ENCODE data around the gene TBX1.

TBX1 gene

GRCh38 chr22:19759427-19760057 lies 1.0 kb upstream of the TBX1 start:
- Histone ChIP-seq H3K14ac (ENCODE audit: low read length) (no peak overlapping the region), H3K36me3 (ENCODE audit: control insufficient read depth in 1 of 2, insufficient read depth in 2 of 2, low read length in 2 of 2) (no peaks in the 10 kb centered on the region), H2AK5ac (ENCODE audit: low read length) (no peak overlapping the region), H3K4ac (ENCODE audit: low read depth, low read length) (no peak overlapping the region), H3K27ac (ENCODE audit: low read depth, low read length) (no peak overlapping the region), H3K9me3 (ENCODE audit: insufficient read depth, low read depth, low read length) (peaks cover 20% of the 10 kb centered on the region), H3K79me1 (ENCODE audit: low read length) (no peaks in the 10 kb centered on the region), H3K27me3 (ENCODE audit: insufficient read depth, low read length) (peaks cover 93% of the 10 kb centered on the region), H3K23ac (ENCODE audit: low read length) (no peak overlapping the region), H4K12ac (ENCODE audit: low read depth, low read length) (no peak overlapping the region), H3K4me2 (ENCODE audit: low read length) (no peak overlapping the region), H2BK5ac (ENCODE audit: low read depth, low read length, poor library complexity) (no peak overlapping the region), H2AFZ (ENCODE audit: insufficient read depth, low read length, poor library complexity) (no peak overlapping the region), H3K79me2 (ENCODE audit: control insufficient read depth, insufficient read depth, low read length, poor library complexity) (no peaks in the 10 kb centered on the region), H2BK120ac (ENCODE audit: insufficient read depth, low read length, poor library complexity) (no peak overlapping the region), H3K18ac (ENCODE audit: low read length) (no peak overlapping the region), H2BK12ac (ENCODE audit: low read length) (no peak overlapping the region), H4K8ac (ENCODE audit: low read depth, low read length) (no peak overlapping the region), H3K4me1 (ENCODE audit: control insufficient read depth in 1 of 2, insufficient read depth in 2 of 2, low read length in 2 of 2) (peaks cover 3 to 6% of the 10 kb centered on the region in 2 experiments), H4K91ac (ENCODE audit: low read depth, low read length) (no peak overlapping the region), H3K4me3 (ENCODE audit: low read depth, low read length) (no peak overlapping the region), H3K9ac (ENCODE audit: low read length) (no peak overlapping the region)
- no CpG with 5 or more reads among the region's 43 CpGs for WGBS (ENCODE audit: extremely low coverage, insufficient coverage, insufficient read length)
- no peak for DNase-seq

- no peak overlapping the region for H3K4me3 ChIP-seq (ENCODE audit: low read depth, low read length)
- no peak overlapping the region for H3K14ac ChIP-seq (ENCODE audit: low read length)
- H2AK5ac ChIP-seq (ENCODE audit: low read length): no peak overlapping the region
- H3K18ac ChIP-seq (ENCODE audit: low read length): no peak overlapping the region
- no peak overlapping the region for H4K12ac ChIP-seq (ENCODE audit: low read depth, low read length)
- H3K9ac ChIP-seq (ENCODE audit: low read length): no peak overlapping the region
- H3K4me2 ChIP-seq (ENCODE audit: low read length): peak overlapping the region; percentile 50
- H3K79me2 ChIP-seq (ENCODE audit: control insufficient read depth, insufficient read depth, low read length, poor library complexity): no peaks in the 10 kb centered on the region
- H4K91ac ChIP-seq (ENCODE audit: low read depth, low read length): no peak overlapping the region
- H2BK12ac ChIP-seq (ENCODE audit: low read length): no peak overlapping the region
- H3K36me3 ChIP-seq (ENCODE audit: control insufficient read depth in 1 of 2, insufficient read depth in 2 of 2, low read length in 2 of 2): no peaks in the 10 kb centered on the region
- no peak overlapping the region for H3K23ac ChIP-seq (ENCODE audit: low read length)
- peaks cover 93% of the 10 kb centered on the region for H3K27me3 ChIP-seq (ENCODE audit: insufficient read depth, low read length)
- no CpG with 5 or more reads among the region's 117 CpGs for WGBS (ENCODE audit: extremely low coverage, insufficient coverage, insufficient read length)
- peaks cover 6 to 9% of the 10 kb centered on the region in 2 experiments for H3K4me1 ChIP-seq (ENCODE audit: control insufficient read depth in 1 of 2, insufficient read depth in 2 of 2, low read length in 2 of 2)
- H2BK120ac ChIP-seq (ENCODE audit: insufficient read depth, low read length, poor library complexity): no peak overlapping the region
- peaks cover 17% of the 10 kb centered on the region for H3K9me3 ChIP-seq (ENCODE audit: insufficient read depth, low read depth, low read length)
- no peak overlapping the region for H2BK5ac ChIP-seq (ENCODE audit: low read depth, low read length, poor library complexity)
- H3K4ac ChIP-seq (ENCODE audit: low read depth, low read length): no peak overlapping the region
- H4K8ac ChIP-seq (ENCODE audit: low read depth, low read length): no peak overlapping the region
- H2AFZ ChIP-seq (ENCODE audit: insufficient read depth, low read length, poor library complexity): no peak overlapping the region
- H3K27ac ChIP-seq (ENCODE audit: low read depth, low read length): no peak overlapping the region
- H3K79me1 ChIP-seq (ENCODE audit: low read length): no peaks in the 10 kb centered on the region
- peak in 1 of 2 donors; percentile 20 for DNase-seq
These were observed 560 bp downstream of the TBX1 start for GRCh38 chr22:19760951-19761724.

GRCh38 chr22:19761725-19762567 lies 1.4 kb downstream of the TBX1 start:
- H3K4ac ChIP-seq (ENCODE audit: low read depth, low read length): no peak overlapping the region
- H3K27ac ChIP-seq (ENCODE audit: low read depth, low read length): no peak overlapping the region
- H3K36me3 ChIP-seq (ENCODE audit: control insufficient read depth in 1 of 2, insufficient read depth in 2 of 2, low read length in 2 of 2): no peaks in the 10 kb centered on the region
- no peaks in the 10 kb centered on the region for H3K79me1 ChIP-seq (ENCODE audit: low read length)
- H2BK12ac ChIP-seq (ENCODE audit: low read length): no peak overlapping the region
- H3K9me3 ChIP-seq (ENCODE audit: insufficient read depth, low read depth, low read length): peaks cover 15% of the 10 kb centered on the region
- H3K9ac ChIP-seq (ENCODE audit: low read length): no peak overlapping the region
- DNase-seq: no peak
- H3K4me3 ChIP-seq (ENCODE audit: low read depth, low read length): no peak overlapping the region
- no peak overlapping the region for H3K14ac ChIP-seq (ENCODE audit: low read length)
- H4K8ac ChIP-seq (ENCODE audit: low read depth, low read length): no peak overlapping the region
- H4K91ac ChIP-seq (ENCODE audit: low read depth, low read length): no peak overlapping the region
- no peak overlapping the region for H4K12ac ChIP-seq (ENCODE audit: low read depth, low read length)
- no peak overlapping the region for H3K18ac ChIP-seq (ENCODE audit: low read length)
- no peaks in the 10 kb centered on the region for H3K79me2 ChIP-seq (ENCODE audit: control insufficient read depth, insufficient read depth, low read length, poor library complexity)
- no peak overlapping the region for H3K23ac ChIP-seq (ENCODE audit: low read length)
- no peak overlapping the region for H2AFZ ChIP-seq (ENCODE audit: insufficient read depth, low read length, poor library complexity)
- H2BK120ac ChIP-seq (ENCODE audit: insufficient read depth, low read length, poor library complexity): no peak overlapping the region
- no peak overlapping the region for H2AK5ac ChIP-seq (ENCODE audit: low read length)
- H3K4me1 ChIP-seq (ENCODE audit: control insufficient read depth in 1 of 2, insufficient read depth in 2 of 2, low read length in 2 of 2): peaks cover 6 to 7% of the 10 kb centered on the region in 2 experiments
- no peak overlapping the region for H2BK5ac ChIP-seq (ENCODE audit: low read depth, low read length, poor library complexity)
- peaks cover 93% of the 10 kb centered on the region for H3K27me3 ChIP-seq (ENCODE audit: insufficient read depth, low read length)
- no peak overlapping the region for H3K4me2 ChIP-seq (ENCODE audit: low read length)
- no CpG with 5 or more reads among the region's 33 CpGs for WGBS (ENCODE audit: extremely low coverage, insufficient coverage, insufficient read length)

GRCh38 chr22:19762568-19763457 lies 2.2 kb downstream of the TBX1 start:
- H3K4me2 ChIP-seq (ENCODE audit: low read length): no peak overlapping the region
- H3K14ac ChIP-seq (ENCODE audit: low read length): no peak overlapping the region
- H3K4me3 ChIP-seq (ENCODE audit: low read depth, low read length): no peak overlapping the region
- no peak overlapping the region for H2AFZ ChIP-seq (ENCODE audit: insufficient read depth, low read length, poor library complexity)
- no peak overlapping the region for H2AK5ac ChIP-seq (ENCODE audit: low read length)
- peaks cover 6 to 7% of the 10 kb centered on the region in 2 experiments for H3K4me1 ChIP-seq (ENCODE audit: control insufficient read depth in 1 of 2, insufficient read depth in 2 of 2, low read length in 2 of 2)
- no peak for DNase-seq
- no peak overlapping the region for H4K8ac ChIP-seq (ENCODE audit: low read depth, low read length)
- no CpG with 5 or more reads among the region's 34 CpGs for WGBS (ENCODE audit: extremely low coverage, insufficient coverage, insufficient read length)
- H4K12ac ChIP-seq (ENCODE audit: low read depth, low read length): no peak overlapping the region
- H3K9ac ChIP-seq (ENCODE audit: low read length): no peak overlapping the region
- no peak overlapping the region for H3K4ac ChIP-seq (ENCODE audit: low read depth, low read length)
- H3K79me2 ChIP-seq (ENCODE audit: control insufficient read depth, insufficient read depth, low read length, poor library complexity): no peaks in the 10 kb centered on the region
- H2BK12ac ChIP-seq (ENCODE audit: low read length): no peak overlapping the region
- H3K18ac ChIP-seq (ENCODE audit: low read length): no peak overlapping the region
- no peak overlapping the region for H2BK5ac ChIP-seq (ENCODE audit: low read depth, low read length, poor library complexity)
- peaks cover 93% of the 10 kb centered on the region for H3K27me3 ChIP-seq (ENCODE audit: insufficient read depth, low read length)
- no peak overlapping the region for H3K23ac ChIP-seq (ENCODE audit: low read length)
- no peak overlapping the region for H3K27ac ChIP-seq (ENCODE audit: low read depth, low read length)
- H4K91ac ChIP-seq (ENCODE audit: low read depth, low read length): no peak overlapping the region
- H2BK120ac ChIP-seq (ENCODE audit: insufficient read depth, low read length, poor library complexity): no peak overlapping the region
- H3K36me3 ChIP-seq (ENCODE audit: control insufficient read depth in 1 of 2, insufficient read depth in 2 of 2, low read length in 2 of 2): no peaks in the 10 kb centered on the region
- H3K9me3 ChIP-seq (ENCODE audit: insufficient read depth, low read depth, low read length): peaks cover 15% of the 10 kb centered on the region
- H3K79me1 ChIP-seq (ENCODE audit: low read length): no peaks in the 10 kb centered on the region
